Stimulated activated CD4-positive, alpha-beta T cell treated with anti-CD3 and anti-CD28 coated beads, TNF-alpha, amount 100 ng/mL, for 1 hour (primary cell): Measurements from ENCODE around the gene MIEF1.
"Not testable (repeated sequence)": the region's sequence is repeated elsewhere in the genome, so short reads cannot be mapped to it uniquely, and the experiment has no call there.

Experiments
- DNase-seq, 3 donors: peaks; one replicate each; pipeline ENCODE4 v3.0.0-alpha.2; 2020; ENCODE audit warnings: low read depth in 3 of 3, low spot score in 1 of 3

MIEF1 gene

GRCh38 chr22:39511226-39511625 is 9.1 kb downstream of the MIEF1 start:
- DNase-seq: no peak

- DNase-seq: no peak
Measured at GRCh38 chr22:39512026-39512425, 9.9 kb downstream of the MIEF1 start.

GRCh38 chr22:39513791-39514190 is 11.7 kb downstream of the MIEF1 start:
- no peak for DNase-seq

- DNase-seq: peak in 1 of 3 donors; percentile 49
Measured at GRCh38 chr22:39514373-39514973, 12.4 kb downstream of the MIEF1 start.

GRCh38 chr22:39515266-39516050 is 13.4 kb downstream of the MIEF1 start:
- DNase-seq: no peak

GRCh38 chr22:39517470-39517869 is 15.4 kb downstream of the MIEF1 start:
- DNase-seq: no peak

- no peak for DNase-seq
Measured at GRCh38 chr22:39518144-39518786, 16.2 kb downstream of the MIEF1 start.

- DNase-seq: no peak
Measured at GRCh38 chr22:39518996-39519680, 17.0 kb downstream of the MIEF1 start.

- peak in 2 of 3 donors; percentile 86 to 94 for DNase-seq
Measured at GRCh38 chr22:39519681-39520225, 17.7 kb downstream of the MIEF1 start.

GRCh38 chr22:39520226-39521105 is 18.4 kb downstream of the MIEF1 start, which contains the start of gene ATF4:
TSS of gene ATF4 (plus strand) at chr22:39520562. CDS start at chr22:39521446, 884 bp downstream.
- DNase-seq: peak; percentile 84 to 95 (median 90)

- not testable (repeated sequence) for DNase-seq
Measured at GRCh38 chr22:39521106-39521885, 19.2 kb downstream of the MIEF1 start.

- not testable (repeated sequence) for DNase-seq
Measured at GRCh38 chr22:39522091-39522490, 20.0 kb downstream of the MIEF1 start.

- no peak for DNase-seq
Measured at GRCh38 chr22:39522567-39523300, 20.6 kb downstream of the MIEF1 start.

GRCh38 chr22:39524089-39524752 is 22.1 kb downstream of the MIEF1 start:
- DNase-seq: no peak

- no peak for DNase-seq
Measured at GRCh38 chr22:39524753-39525657, 22.9 kb downstream of the MIEF1 start.

GRCh38 chr22:39525658-39525975 is 23.5 kb downstream of the MIEF1 start:
- DNase-seq: no peak

GRCh38 chr22:39526736-39527171 is 24.7 kb downstream of the MIEF1 start:
- no peak for DNase-seq
